Measurements from ENCODE around the gene RECK. TPM values are rescaled to one million over a fixed set of nuclear protein-coding genes. Genes with fewer than 3 reads are reported as not detected.

The RECK gene
- total RNA-seq, 1 experiment from 2014 or later: 10.3 TPM

GRCh38 chr9:36121971-36122370 is 85.3 kb downstream of the RECK start:
- no peak overlapping the region for H2BK12ac ChIP-seq (ENCODE audit: insufficient read length, low read depth, low read length)
- no peak overlapping the region for H3K56ac ChIP-seq (ENCODE audit: insufficient read length, low read depth, low read length)
- H3K79me1 ChIP-seq (ENCODE audit: insufficient read depth, low read depth, low read length, poor library complexity, severe bottlenecking): no peaks in the 10 kb centered on the region
- H4K8ac ChIP-seq (replicated peaks; ENCODE audit: insufficient read length, low read depth, low read length): no peak overlapping the region
- no peak overlapping the region for H3K9ac ChIP-seq (ENCODE audit: extremely low read depth, insufficient read length, low read length)
- H3K27me3 ChIP-seq (ENCODE audit: insufficient read depth, low read length): no peaks in the 10 kb centered on the region
- H3K27ac Mint-ChIP-seq: no peak overlapping the region; a peak in 1 of 7 replicates
- H3T11ph ChIP-seq (ENCODE audit: low read length): no peak overlapping the region
- H3K18ac ChIP-seq (ENCODE audit: insufficient read length, low read depth, low read length): no peak overlapping the region
- H3K4me1 ChIP-seq (ENCODE audit: insufficient read depth, low read length): no peaks in the 10 kb centered on the region
- no peak overlapping the region for H2BK20ac ChIP-seq (ENCODE audit: low read depth, low read length, poor library complexity, severe bottlenecking)
- no peaks in the 10 kb centered on the region for H3K9me3 ChIP-seq (ENCODE audit: control insufficient read depth, low read depth, low read length)
- no peak overlapping the region for H3K4ac ChIP-seq (ENCODE audit: low read depth, low read length)
- no peaks in the 10 kb centered on the region for H3K79me2 ChIP-seq (ENCODE audit: insufficient read depth, low read length)
- H3K27me3 Mint-ChIP-seq (ENCODE audit: low read depth): peaks cover 2% of the 10 kb centered on the region
- H2BK120ac ChIP-seq (ENCODE audit: low read depth, low read length, poor library complexity, severe bottlenecking): no peak overlapping the region
- no peak overlapping the region for H2AFZ ChIP-seq (ENCODE audit: low read length)
- H3K14ac ChIP-seq (ENCODE audit: insufficient read depth, low read length): no peak overlapping the region
- H2BK15ac ChIP-seq (ENCODE audit: low read depth, low read length): no peak overlapping the region
- H3K4me1 Mint-ChIP-seq: peaks cover 5 to 17% of the 10 kb centered on the region in 2 experiments; a peak in 3 of 4 replicates
- no peaks in the 10 kb centered on the region for H3K23me2 ChIP-seq (ENCODE audit: insufficient read length, low read depth, low read length, poor library complexity, severe bottlenecking)
- H4K5ac ChIP-seq (ENCODE audit: insufficient read length, low read depth, low read length): no peak overlapping the region
- no peaks in the 10 kb centered on the region for H3K9me3 Mint-ChIP-seq
- no CpG with 5 or more reads among the region's 7 CpGs for WGBS (ENCODE audit: extremely low coverage, insufficient read length, low lambda C conversion rate)
- no peak overlapping the region for H4K91ac ChIP-seq (ENCODE audit: insufficient read length, low read depth, low read length)
- DNase-seq: no peak
- H4K20me1 ChIP-seq (ENCODE audit: control insufficient read depth, insufficient read depth, insufficient read length): no peaks in the 10 kb centered on the region
- no peak overlapping the region; a peak in 1 of 5 replicates for H3K4me3 Mint-ChIP-seq
- no peak overlapping the region for H2BK5ac ChIP-seq (ENCODE audit: insufficient read length, low read length)
- H3K27ac ChIP-seq (ENCODE audit: insufficient read length, low read depth, low read length): no peak overlapping the region
- TF ChIP-seq CTCF (conservative IDR thresholded peaks at IDR 0.05): no peak
- H3K4me2 ChIP-seq (ENCODE audit: insufficient read depth, insufficient read length, low read length): no peak overlapping the region
- no peak overlapping the region for H2AK5ac ChIP-seq (ENCODE audit: insufficient read length, low read length)
- peaks cover 1 to 7% (median 3%) of the 10 kb centered on the region in 3 experiments; a peak in 5 of 7 replicates for H3K36me3 Mint-ChIP-seq (ENCODE audit: insufficient read depth in 1 of 3, low read depth in 3 of 3)
- H3K23ac ChIP-seq (ENCODE audit: insufficient read length, low read depth, low read length): no peak overlapping the region

All from H9 (cell line).